Right lobe of liver (tissue), 4 donors: Measurements from ENCODE around the gene TFIP11.

Source experiments
- POLR2A ChIP-seq: fragments of 450-650 bp; IDR thresholded peaks from one replicate; pipeline ENCODE4 v1.6.1; 2017; ENCODE audit warnings: antibody characterized with exemption, mild to moderate bottlenecking
- TF ChIP-seq, protein P1 (sequence below), 4 donors: fragments of 200-600 bp in 3 of 4; fragments of 450-650 bp in 1 of 4; IDR thresholded peaks; one replicate each; pipeline versions ENCODE4 v1.5.1 to v1.8.0; 2016 to 2022; ENCODE audit warnings: antibody characterized with exemption in 4 of 4, mild to moderate bottlenecking in 2 of 4
- donor health status: DM: no; HTN: no; CAD: no.
- donor health status: DM: no; HTN: no; CAD: no.
- donor health status: DM: no; HTN: yes; CAD: no.

DNA sequence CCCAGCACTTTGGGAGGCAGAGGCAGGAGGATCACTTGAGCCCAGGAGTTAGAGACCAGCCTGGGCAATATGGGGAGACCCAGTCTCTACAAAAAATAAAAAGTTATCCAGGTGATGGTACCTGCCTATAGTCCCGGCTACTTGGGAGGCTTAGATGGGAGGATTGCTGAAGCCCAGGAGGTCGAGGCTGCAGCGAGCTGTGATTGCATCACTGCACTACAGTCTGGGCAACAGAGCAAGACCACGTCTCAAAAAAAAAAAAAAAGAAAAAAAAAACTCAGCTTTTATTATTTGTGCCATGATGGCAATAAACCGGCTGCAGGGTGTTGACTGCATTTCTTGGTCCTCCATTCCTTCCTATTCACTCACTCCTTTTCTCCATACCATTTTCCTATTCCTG, 33.6 kb upstream of the TFIP11 start:
- TF ChIP-seq, protein P1, sequence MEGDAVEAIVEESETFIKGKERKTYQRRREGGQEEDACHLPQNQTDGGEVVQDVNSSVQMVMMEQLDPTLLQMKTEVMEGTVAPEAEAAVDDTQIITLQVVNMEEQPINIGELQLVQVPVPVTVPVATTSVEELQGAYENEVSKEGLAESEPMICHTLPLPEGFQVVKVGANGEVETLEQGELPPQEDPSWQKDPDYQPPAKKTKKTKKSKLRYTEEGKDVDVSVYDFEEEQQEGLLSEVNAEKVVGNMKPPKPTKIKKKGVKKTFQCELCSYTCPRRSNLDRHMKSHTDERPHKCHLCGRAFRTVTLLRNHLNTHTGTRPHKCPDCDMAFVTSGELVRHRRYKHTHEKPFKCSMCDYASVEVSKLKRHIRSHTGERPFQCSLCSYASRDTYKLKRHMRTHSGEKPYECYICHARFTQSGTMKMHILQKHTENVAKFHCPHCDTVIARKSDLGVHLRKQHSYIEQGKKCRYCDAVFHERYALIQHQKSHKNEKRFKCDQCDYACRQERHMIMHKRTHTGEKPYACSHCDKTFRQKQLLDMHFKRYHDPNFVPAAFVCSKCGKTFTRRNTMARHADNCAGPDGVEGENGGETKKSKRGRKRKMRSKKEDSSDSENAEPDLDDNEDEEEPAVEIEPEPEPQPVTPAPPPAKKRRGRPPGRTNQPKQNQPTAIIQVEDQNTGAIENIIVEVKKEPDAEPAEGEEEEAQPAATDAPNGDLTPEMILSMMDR (IDR thresholded peaks at IDR 0.05) = no peak
- TF ChIP-seq POLR2A = no peak
